ENCODE measurements around the gene PEMT. TPM values are rescaled to one million over a fixed set of nuclear protein-coding genes. Genes with fewer than 3 reads are reported as not detected.

PEMT gene
- total and polyA plus RNA-seq, 2 of the 4 experiments (the other 2 are of a cell fraction) = 23.3 to 49.5 TPM

- Histone ChIP-seq H4K5ac (ENCODE audit: low read depth, low read length) (no peak overlapping the region), H3K4me3 (ENCODE audit: insufficient read depth, low read depth, low read length) (no peak overlapping the region), H3K9ac (ENCODE audit: low read depth, low read length) (no peak overlapping the region), H3K9me3 (ENCODE audit: control insufficient read depth, insufficient read depth, low read length) (no peaks in the 10 kb centered on the region), H2BK5ac (ENCODE audit: low read depth, low read length, poor library complexity, severe bottlenecking) (no peak overlapping the region), H2BK120ac (ENCODE audit: low read depth, low read length) (no peak overlapping the region), H3K14ac (replicated peaks; ENCODE audit: low read depth, low read length) (no peak overlapping the region), H2AFZ (replicated peaks; ENCODE audit: low read length, poor library complexity) (no peak overlapping the region), H3K56ac (ENCODE audit: extremely low read depth, insufficient read depth, low read length) (no peak overlapping the region), H2BK20ac (ENCODE audit: low read depth, low read length) (no peak overlapping the region), H3K23ac (ENCODE audit: low read depth, low read length) (no peak overlapping the region), H4K8ac (ENCODE audit: low read depth in 2 of 2, low read length in 2 of 2) (no peak overlapping the region), H3K36me3 (ENCODE audit: control insufficient read depth, insufficient read depth, low read length) (no peaks in the 10 kb centered on the region), H3K18ac (ENCODE audit: low read depth, low read length) (no peak overlapping the region), H2AK9ac (replicated peaks; ENCODE audit: low read depth, low read length, poor library complexity) (no peak overlapping the region), H3K27ac (ENCODE audit: insufficient read depth, low read length) (no peak overlapping the region), H3K4me2 (ENCODE audit: low read depth, low read length) (no peak overlapping the region), H2AK5ac (ENCODE audit: low read depth, low read length) (no peak overlapping the region), H3K4me1 (ENCODE audit: control insufficient read depth, insufficient read depth, low read length) (peaks cover 3% of the 10 kb centered on the region; the same call in 1 of the 2 replicates), H3K79me1 (ENCODE audit: low read depth in 1 of 2, low read length in 2 of 2) (no peaks in the 10 kb centered on the region), H2BK15ac (ENCODE audit: low read depth, low read length) (no peak overlapping the region), H4K91ac (ENCODE audit: insufficient read depth, low read depth, low read length) (no peak overlapping the region), H3K27me3 (ENCODE audit: control insufficient read depth, insufficient read depth, low read length) (no peaks in the 10 kb centered on the region), H3K9me1 (ENCODE audit: insufficient read depth, low read length) (no peaks in the 10 kb centered on the region; the same call in 1 of the 2 replicates), H4K20me1 (ENCODE audit: insufficient read depth, low read length) (no peaks in the 10 kb centered on the region), H3K4ac (ENCODE audit: low read depth, low read length) (no peak overlapping the region)
- ATAC-seq (ENCODE audit: low read depth) = no peak
- in situ Hi-C loops (cut with MboI; ENCODE audit: low sequenced_read_pairs) (no loop called here), dilution Hi-C loops (cut with HindIII; ENCODE audit: low sequenced_read_pairs, unreplicated experiment) (no loop called here), intact Hi-C loops (cut with micrococcal nuclease) (no loop called here)
- TF ChIP-seq, protein P1, sequence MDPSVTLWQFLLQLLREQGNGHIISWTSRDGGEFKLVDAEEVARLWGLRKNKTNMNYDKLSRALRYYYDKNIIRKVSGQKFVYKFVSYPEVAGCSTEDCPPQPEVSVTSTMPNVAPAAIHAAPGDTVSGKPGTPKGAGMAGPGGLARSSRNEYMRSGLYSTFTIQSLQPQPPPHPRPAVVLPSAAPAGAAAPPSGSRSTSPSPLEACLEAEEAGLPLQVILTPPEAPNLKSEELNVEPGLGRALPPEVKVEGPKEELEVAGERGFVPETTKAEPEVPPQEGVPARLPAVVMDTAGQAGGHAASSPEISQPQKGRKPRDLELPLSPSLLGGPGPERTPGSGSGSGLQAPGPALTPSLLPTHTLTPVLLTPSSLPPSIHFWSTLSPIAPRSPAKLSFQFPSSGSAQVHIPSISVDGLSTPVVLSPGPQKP (IDR thresholded peaks at IDR 0.05; ENCODE audit: borderline replicate concordance, low read depth, low read length) = no peak
- TF ChIP-seq USF2 (IDR thresholded peaks at IDR 0.05; ENCODE audit: low read depth, low read length) (no peak), MAFK (IDR thresholded peaks at IDR 0.05; ENCODE audit: low read depth, low read length) (no peak), NFE2L2 (IDR thresholded peaks at IDR 0.05; ENCODE audit: low read depth, low read length) (no peak), RCOR1 (IDR thresholded peaks at IDR 0.05; ENCODE audit: insufficient replicate concordance, low read length) (no peak), SMC3 (IDR thresholded peaks at IDR 0.05; ENCODE audit: low read depth, low read length) (no peak), CHD1 (IDR thresholded peaks at IDR 0.05; ENCODE audit: low read depth, low read length) (no peak), FOS (IDR thresholded peaks at IDR 0.05; ENCODE audit: low read depth, low read length) (no peak), RFX5 (IDR thresholded peaks at IDR 0.05; ENCODE audit: low read depth, low read length) (no peak), CEBPB (IDR thresholded peaks at IDR 0.05; ENCODE audit: low read depth, low read length) (no peak), RAD21 (IDR thresholded peaks at IDR 0.05; ENCODE audit: low read length) (no peak), MAZ (IDR thresholded peaks at IDR 0.05; ENCODE audit: borderline replicate concordance, low read depth, low read length) (no peak)
- 79% methylated on average over 14 of the region's 22 CpGs; no CpG with 5 or more reads in 1 of the 2 experiments for WGBS, 2 experiments (ENCODE audit: extremely low coverage in 2 of 2, insufficient read length in 1 of 2)
- POLR2A ChIA-PET (ENCODE audit: unreplicated experiment) = no interaction called here
- CTCF ChIA-PET = no interaction called here
- BruUV-seq (replicated peaks) = no TSS peak
- no peak for DNase-seq
These were observed 70.8 kb downstream of the PEMT start for GRCh38 chr17:17520599-17521232.

Data from IMR-90 (cell line).